Middle frontal gyrus (tissue), 1 donor: ENCODE measurements around the gene PREX1.
"Not testable (repeated sequence)": the region's sequence is repeated elsewhere in the genome, so short reads cannot be mapped to it uniquely, and the experiment has no call there.

Source experiments
- DNase-seq: peaks from one replicate; pipeline ENCODE4 v3.0.0-alpha.2; 2015; ENCODE audit warnings: low spot score; ENCODE audit errors: extremely low spot score

PREX1 gene

DNA sequence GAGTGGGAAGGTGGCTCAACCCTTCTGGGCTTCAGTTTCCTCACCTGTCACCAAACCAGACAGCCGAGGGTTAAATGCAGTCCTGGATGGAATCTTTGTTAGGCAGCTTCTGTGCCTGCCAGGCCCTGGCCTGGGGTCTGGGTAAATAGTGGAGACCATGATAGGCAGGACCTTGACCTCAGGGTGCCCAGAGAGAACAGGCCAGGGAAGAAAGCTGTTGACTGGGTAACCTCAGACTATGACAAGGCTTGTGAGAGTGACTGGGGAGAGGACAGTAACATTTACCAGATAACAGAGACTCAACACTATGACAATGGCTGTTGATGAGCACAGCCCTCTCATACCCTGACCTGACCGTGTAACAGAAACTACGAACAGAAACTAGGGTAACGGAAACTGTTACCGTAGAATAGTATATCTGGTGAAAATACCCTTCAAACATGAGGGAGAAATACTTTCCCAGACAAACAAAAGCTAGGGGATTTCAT, 218.3 kb downstream of the PREX1 start:
- no peak for DNase-seq

DNA sequence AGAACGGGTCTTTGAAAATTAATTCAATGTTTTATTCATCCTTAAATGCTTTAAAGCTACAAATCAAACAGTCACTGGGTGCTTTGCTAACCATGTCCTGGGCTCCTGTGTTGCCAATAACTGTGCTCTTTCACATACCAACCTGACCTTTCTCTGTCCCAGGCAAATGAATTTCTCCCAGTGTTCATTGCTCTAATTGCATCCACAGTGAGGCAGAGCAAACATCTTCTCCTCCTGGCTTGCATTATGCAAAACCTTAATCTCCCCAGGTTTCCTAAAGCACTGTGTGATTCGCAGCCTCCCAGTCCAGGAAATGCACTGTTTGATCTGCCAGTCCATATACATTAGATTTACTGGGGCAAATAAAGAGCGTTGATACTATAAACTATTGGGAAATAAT, 219.0 kb downstream of the PREX1 start:
- DNase-seq: no peak

DNA sequence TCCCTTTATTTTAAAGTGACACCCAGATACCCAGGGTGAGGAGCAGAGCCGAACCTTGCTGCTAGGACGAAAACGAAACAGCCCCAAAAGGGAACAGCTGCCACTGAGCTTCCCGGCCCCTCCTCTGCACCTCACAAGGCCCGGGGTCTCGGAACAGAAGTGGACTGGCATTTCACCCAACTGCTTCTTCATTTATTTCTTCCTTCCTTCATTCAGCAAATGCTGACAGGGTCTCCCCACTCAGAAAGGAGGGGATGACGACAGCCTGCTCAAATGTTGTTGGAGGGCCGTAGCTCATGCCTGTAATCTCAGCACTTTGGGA, 220.3 kb downstream of the PREX1 start:
- DNase-seq: no peak

DNA sequence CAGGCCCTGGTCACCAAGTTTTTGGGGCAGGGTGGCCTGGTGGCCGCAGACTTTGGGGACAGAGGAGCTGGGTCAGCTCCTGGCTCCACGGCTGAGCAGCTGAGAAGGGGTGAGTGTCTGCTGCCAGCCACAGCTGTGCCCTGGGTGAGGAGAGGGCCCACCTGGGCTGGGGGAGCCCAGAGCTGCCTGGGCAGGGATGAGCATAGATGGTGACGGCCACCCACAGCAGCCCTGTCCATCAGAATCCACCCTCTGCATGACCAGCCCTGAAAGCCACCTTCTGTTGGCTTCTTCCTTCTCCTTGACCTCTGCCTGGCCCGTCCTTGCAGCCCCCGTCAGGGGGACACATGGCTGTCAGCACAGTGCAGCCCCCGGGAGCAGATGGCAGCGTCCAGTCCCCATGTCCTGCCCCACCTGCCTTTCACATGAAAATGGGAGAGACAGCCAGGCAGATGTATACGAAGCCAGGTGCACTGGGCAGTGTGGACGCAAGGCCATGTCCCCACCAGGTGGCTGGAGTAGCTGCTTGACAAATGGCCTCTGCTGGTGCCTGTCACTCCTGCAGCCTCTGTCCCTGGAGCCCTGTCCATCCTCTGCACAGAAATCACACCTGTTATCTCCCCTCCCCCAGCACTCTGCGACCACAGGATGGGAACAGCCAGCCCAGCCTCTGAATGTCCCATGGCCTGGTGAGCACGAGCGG, 220.8 kb downstream of the PREX1 start:
- no peak for DNase-seq

DNA sequence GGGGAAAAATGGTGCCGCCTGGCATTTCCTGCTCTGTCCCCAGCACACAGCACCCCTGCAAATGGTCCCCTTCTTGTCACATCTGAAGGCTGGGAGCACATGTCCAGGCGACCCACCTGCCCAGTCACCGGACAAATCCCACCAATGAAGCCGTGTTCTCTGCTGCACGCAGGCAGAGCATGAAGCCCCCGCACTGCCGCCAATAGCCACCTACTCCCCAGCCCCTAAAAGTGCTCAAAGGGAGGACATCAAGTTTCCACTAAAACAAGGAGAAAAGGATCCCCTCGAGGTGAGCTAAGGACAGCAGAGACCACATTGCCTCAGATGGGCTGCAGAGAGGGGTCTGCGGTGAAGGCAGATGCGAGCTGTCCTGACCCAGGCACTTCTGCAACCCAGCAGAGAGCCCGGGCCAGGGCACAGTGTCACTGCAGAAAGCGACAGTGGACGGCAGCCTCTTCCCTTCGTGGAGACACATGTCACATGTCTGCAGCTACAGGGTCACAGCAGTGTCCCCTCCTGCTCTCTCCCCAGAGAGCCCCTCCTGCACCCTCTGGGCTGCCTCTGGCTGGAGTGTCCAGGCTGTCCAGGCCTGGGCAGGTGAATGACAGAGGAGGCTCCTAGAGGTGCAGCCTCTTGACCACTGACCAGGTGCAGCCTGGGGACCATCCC, 221.5 kb downstream of the PREX1 start:
- no peak for DNase-seq

DNA sequence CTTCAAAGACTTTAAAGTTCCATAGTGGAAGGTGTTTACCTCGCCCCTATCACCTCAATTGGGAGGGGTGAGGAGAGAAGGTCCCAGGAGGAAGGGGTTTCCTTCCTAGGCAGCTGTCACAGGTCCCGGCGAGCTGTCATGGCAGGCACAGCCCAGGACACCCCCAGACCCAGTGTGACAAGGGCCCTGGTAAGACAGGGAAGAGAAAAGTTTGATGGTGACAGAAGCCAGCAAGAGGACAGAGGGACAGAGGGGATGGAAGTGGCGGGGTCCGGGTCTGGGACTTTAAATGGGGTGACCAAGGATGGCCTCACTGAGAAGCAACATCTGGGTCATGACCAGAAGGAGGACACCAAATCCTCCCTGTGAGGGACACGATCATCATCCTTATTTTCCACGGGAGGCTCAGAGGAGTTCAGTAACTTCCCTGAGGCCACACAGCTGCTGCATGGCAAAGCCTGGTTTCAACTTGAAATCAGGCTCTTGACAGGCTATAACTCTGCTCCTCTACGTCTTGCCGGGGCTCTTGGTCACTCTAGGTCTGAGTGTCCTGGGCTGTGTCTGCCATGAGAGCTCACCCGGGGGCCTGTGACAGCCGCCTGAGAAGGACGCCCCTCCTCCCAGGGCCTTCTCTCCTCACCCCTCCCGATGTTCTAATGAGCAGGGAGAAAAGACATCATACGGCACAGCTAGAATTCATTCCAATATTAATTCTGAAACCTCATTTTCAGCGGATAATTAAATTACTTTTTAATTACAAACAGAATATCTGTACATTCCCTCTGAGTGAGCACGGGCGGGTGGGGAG, 222.2 kb downstream of the PREX1 start:
- DNase-seq: no peak

DNA sequence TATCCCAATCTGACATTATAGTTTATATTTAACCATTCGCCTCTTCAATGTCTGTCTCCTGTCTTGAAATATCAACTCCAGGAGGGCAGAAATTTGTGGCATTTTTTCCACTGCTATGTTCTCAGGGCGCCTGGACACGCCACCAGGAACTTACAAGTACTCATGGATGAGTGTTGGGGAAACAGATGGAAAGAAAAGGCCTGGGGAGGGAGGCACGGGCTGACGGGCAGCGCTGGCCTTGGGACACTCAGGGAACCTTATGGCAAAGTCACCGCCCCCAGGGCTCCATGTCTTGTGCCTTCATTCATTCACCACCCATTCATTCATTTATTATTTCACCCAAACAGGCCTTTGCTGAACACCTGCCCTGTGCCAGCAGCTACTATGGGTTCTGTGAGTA, 222.9 kb downstream of the PREX1 start:
- no peak for DNase-seq

DNA sequence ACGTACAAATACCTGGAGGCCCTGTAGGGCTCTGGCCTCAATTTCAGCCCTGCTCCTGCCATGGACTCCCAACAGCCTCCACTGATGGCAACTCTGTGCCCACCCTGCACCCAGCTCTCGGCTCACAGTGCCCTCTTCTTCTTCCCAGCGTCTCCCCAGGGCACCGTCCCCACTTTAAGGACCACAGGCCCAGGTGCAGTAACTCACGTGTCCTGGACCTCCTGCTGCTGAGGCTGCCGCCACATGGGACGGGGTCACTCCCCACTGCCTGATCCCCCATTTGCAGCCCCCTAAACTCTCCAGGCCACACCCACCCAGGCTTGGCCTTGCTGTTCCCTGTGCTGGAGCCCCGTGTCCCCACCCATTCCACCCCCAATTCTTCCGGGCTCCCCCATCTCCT, 223.4 kb downstream of the PREX1 start:
- no peak for DNase-seq

DNA sequence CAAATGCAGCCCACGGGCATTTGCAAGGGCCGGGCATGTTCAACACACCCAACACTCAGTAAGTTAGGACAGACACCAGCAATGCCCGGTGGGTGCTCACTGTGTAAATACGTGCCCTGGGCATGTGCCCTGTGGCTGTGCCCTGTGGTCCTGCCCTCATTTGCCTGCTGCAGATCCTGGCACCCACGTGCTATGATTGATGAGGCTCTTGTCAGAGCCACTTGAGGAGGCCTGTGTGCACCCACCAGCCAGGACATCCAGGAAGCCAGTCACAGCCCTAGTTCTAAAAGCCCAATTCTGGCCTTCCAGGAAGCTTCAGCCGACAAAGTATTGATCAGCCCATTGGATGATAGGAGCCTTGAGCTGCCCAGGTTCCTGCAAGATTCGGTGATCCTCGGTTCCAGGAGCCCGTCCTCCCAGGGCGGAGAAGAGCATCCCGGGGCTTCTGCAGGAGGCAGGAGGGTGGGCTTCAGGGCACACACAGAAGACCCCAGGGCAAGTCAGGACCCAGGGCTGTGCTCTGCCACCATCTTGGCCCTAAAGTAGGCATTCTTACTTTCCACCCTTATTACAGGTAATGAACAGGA, 223.9 kb downstream of the PREX1 start:
- DNase-seq: no peak

DNA sequence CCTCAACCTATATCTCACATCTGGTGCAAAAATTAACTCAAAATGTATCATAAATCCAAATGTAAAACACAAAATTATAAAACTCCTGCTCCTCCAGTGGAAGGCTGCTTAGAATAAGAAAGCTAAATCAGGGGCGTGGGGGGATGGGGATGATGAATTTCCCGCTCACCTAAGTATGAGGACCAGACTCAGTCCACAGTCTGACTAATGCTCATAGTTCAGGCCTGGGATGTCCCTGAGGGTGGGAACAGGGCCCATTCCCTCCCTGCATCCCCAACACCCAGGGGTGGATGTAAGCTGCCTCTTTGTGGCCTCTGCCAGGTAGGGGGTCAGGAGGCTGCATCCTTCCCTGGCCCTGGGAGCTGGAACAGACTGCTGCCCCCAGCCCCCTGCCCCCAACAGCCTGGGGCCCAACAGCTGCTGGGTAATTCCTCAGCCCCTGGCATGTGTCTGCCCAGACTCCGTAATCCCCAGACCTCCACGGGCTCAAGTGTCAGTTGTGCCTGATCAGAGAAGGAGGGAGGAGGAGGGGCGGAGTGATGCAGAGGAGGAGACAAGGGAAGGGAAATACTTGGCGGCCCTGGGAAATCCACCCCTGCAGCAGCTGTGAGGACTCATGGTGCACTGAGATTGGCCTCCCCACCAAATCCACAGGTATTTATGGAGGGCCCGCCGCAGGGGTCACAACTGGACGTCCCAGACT, 224.5 kb downstream of the PREX1 start:
- DNase-seq: no peak

DNA sequence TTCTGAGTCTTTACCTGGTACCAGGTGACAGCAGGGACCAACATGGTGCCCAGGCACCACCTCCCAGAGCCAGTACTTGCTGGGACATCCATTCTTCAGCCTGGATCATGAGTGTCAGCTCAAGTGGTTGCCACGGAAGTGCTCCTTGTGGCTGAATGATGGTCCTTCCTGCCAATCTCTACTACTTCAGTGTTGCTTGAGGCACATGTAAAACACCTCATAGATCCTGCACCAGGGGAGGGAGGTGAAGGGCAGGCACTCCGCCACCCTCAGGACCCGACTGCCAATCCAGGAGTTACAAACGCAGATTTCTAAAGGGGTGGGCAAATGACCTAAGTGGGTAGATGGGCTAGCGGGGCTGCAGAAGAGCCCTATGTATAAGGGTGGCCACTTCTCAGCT, 226.0 kb downstream of the PREX1 start:
- DNase-seq: no peak

DNA sequence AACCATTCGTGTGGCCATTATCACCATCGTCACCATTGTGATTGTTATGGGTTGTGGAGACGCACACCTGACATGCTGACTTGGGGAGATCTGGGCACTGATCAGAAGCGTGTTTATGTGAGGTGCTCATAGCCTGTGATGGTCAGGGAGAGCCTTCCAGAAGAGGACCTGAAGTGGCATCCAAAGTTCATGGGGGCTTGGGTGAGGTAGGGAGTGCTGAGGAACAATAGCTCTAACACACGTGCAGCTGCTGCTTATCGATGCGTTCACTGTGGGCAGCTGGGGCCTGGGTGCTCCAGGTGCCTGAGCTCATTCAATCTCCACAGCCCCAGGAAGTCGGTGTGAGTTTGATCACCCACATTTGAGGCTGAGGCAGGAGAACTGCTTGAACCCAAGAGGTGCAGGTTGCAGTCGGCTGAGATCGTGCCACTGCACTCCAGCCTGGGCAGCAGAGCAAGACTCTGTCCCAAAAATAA, 227.3 kb downstream of the PREX1 start:
- no peak for DNase-seq

DNA sequence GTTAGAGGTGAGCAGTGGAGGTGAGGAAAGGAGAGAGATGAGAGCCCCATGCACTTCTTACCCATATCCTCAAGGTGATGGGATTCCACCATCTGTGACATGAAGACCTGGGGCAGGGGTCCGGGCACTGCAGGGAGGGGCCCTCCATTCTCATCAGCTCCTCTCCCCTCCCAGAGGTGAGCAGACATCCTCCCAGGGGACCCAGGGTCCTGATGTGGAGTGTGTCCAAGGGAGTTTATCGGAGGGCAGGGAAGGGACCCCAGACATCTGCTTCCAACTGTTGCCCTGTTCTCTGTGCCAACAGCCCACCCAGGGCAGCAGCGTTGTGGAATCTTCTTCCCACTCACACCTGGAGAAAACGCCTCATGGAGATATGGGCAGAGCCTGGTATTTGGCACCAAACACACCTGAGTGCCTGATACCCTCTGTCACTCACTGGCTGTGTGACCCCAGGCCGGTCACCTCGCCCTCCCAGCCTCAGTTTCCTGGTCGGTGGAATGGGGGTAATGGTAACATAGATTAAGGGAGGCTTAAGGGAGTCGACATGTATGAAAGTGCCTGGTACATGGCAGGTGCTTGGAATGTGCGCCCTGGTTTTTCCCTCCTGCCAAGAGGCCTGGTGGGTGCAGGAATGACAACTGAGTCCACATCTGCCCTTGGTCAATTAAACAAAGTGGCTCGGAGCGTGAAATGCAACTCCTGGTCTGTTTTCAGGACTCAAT, 227.9 kb downstream of the PREX1 start:
- no peak for DNase-seq

DNA sequence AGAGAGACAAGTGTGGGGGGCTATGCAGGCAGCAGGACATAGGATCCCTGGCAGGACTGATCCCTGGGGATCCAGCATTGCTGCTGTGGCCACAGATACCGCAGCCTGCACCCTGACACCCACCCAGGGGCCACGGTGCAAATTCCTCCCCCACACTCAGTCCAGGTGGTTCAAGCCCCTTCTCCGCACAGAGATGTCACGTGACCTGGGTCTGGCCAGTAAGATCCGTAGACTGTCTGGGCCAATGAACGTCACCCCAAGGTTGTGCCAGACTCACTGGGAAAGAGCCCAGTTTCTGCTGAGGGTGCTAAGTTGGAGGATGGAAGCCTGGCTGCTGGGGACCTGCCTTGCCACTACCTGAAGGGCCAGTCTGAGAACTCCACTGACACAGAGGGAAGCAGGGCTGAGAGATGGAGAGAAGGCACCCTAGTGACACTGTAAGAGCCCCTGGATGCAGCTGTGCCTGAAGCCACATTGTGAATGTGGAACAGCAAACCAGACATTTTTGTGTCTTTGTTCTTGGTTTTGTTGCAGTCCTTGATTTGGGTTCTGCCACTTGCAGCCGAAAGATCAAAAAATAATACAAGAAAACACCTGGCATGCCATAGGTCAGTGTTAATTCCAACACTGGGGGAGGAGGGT, 228.6 kb downstream of the PREX1 start:
- no peak for DNase-seq

DNA sequence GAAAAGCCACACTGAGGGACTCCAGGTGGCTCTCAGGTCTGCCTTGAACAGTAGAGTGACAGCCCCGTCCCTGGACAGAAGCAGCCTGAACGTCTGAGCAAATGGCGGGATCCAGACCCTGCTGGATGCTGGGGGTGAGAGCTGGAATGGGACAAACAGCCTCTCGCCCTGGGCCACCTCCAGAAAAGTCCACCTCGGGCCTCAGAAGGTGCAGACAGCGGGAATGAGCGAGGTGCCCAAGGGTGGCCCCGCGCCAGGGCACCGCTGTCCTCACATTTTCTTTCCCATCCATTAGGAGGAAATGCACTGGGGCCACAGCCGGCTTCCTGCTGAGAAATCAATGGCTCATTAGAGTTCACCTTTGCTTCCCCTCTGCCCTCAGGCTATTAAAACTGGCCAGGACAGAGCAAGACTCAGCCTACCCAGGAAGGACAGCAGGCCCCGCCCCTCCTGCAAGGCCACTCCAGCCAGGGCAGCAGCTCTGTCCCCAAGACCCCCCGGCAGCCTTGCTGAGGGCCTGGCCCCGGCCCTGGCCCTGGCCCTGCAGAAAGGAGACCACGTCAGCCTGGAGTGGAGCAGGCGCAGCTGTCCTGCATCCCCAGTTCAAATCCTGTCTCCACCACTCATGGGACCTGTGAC, 229.4 kb downstream of the PREX1 start:
- DNase-seq: not testable (repeated sequence)

DNA sequence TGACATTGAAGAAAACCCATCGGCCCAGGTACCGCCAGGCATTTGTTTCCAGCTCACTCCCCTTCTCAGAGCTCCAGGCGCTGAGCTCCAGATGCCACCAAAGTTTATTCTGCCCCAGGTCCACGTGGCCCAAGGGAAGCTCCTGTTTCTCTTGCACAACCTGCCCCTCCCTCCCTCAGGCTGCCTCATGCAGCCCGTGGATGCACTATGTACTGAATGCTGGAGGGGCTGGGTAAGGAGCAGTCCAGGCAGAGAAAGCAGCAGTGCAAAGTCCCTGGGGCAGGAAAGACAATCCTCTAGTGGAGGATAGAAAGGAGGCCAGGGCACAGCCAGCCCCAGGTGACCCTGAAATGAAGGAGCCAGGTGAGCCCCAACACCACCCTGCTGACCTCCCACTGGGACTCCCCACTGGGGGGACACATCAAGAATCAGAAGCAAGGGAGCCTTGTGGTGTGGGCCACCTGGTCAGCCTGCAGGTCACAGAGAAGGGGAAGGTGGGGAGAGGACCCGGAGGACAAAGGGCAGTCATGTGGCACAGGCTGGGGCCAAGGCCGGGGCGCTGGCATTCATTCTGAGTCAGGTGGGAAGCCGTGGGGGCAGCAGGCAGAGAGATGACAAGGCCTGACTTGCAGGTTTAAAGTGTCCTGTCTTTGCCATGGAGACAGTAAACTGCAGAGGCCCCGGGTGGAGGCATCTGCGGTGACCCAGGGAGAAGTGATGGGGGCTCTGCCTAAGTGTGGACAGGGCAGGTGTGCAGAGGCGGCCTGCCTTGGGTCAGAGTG, 230.1 kb downstream of the PREX1 start:
- DNase-seq: no peak

DNA sequence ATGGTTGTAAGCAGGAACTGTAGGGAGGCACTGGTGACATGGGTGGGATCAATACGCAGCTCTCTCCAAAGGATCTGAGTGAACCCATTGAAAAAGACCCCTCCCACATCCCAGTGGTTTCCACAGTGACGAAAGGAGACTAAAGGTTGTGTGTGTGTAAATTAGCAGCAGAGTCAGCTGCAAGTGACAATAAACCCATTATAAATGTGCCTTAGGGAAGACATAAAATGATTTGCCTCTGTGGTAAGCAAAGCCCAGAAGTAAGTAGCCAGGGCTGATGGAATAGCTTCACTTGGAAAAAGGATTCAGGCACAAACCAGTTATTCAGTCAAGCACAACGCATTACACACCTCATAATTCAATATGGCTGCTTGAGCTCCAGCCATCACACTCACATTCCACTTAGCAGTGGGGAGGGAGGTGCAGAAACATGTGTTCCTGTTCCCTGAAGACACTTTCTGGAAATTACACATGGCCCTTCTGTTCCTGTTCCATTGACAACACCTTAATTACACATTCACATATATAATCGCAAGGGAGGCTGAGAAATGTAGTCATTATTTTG, 231.4 kb downstream of the PREX1 start:
- no peak for DNase-seq

DNA sequence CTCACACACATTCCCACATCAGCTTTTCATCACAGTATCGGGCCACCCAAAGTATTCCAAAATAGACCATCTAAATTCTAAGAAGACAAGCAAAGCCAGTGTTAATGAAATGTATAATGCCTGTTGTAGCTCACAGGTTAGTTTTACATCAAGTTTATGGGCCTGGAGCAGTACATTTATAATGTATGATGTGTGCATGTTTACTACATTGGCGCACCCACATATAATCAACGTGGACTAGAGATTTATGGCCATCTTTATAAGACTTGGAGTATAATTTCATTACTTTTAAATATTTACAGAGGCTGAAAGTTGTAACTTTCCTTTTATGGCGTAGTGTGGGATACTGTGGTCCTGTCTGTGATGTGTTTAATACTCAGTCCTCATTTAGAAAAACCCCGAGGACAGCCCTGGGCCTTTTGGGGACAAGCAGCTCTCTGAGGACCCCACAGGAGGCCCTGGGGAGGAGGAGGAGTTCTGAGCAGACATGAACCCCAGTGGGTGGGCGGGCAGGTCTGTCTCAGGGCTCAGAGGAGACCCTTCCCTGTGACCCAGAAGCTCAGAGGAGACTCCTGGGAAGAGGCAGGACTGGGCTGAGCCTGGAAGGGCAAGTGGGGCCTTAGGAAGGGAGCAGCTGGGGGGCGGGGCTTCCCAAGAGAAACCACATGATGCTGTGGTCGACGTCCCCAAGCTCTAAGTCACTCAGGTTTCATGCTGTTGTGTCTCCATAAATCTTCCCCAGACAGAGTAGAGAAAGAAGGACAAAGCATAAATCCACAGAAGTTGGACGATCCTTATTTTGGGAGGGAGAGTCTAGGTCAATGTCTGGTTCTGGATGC, 232.1 kb downstream of the PREX1 start:
- no peak for DNase-seq
